ENCODE data around the gene PLIN5. TPM values are rescaled to one million over a fixed set of nuclear protein-coding genes. Genes with fewer than 3 reads are reported as not detected.

Gene PLIN5
- polyA plus RNA-seq, 1 donor from 2014 or later, result 1.3 TPM

DNA sequence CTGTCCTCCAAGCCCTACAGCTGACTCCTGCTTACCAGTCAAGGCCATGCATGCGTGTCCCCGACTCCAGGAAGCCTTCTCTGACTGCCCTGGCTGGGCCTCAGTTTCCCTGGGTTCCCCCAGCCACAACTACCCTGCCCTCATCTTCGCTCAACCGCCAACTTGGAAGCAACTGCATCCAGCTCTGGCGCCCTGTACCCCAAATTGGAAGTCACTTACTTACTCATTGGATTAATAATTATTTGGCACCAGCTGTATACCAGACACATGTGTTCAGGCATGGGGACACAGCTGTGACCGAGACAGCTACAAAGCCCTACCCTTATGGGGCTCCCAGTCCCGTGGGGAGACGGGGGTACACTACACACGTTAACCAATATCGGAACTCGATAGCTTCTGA lies 35.4 kb upstream of the PLIN5 start:
- H3K9me2 ChIP-seq (ENCODE audit: insufficient read depth, low read length), result no peaks in the 10 kb centered on the region
- no peaks in the 10 kb centered on the region for H3K36me3 ChIP-seq (ENCODE audit: insufficient read depth, low read length)
- H3K79me2 ChIP-seq (replicated peaks; ENCODE audit: insufficient read depth, low read length), result no peaks in the 10 kb centered on the region
- no peaks in the 10 kb centered on the region for H3K27me3 ChIP-seq (ENCODE audit: insufficient read depth, low read depth, low read length)
- H3F3A ChIP-seq (ENCODE audit: insufficient read depth, low read length, poor library complexity, severe bottlenecking), result no peaks in the 10 kb centered on the region
- H3K4me3 ChIP-seq (ENCODE audit: low read length), result no peak overlapping the region
- H2AFZ ChIP-seq (ENCODE audit: low read depth, low read length), result no peak overlapping the region
- H3K9me3 ChIP-seq (ENCODE audit: low read length), result no peaks in the 10 kb centered on the region
- no peak overlapping the region for H3K4me2 ChIP-seq (ENCODE audit: low read length)
- H3K27ac ChIP-seq (ENCODE audit: low read length), result no peak overlapping the region
- peaks cover 6% of the 10 kb centered on the region for H4K20me1 ChIP-seq (ENCODE audit: insufficient read depth)
- no peak overlapping the region for H3K9ac ChIP-seq (ENCODE audit: low read length)
- TF ChIP-seq RAD21 (conservative IDR thresholded peaks at IDR 0.05) (no peak), MXI1 (conservative IDR thresholded peaks at IDR 0.05; ENCODE audit: poor library complexity, severe bottlenecking) (no peak), EZH2 (IDR thresholded peaks at IDR 0.05; ENCODE audit: borderline replicate concordance, insufficient read depth, low read length, poor library complexity, severe bottlenecking) (no peak), EP300 (conservative IDR thresholded peaks at IDR 0.05; ENCODE audit: poor library complexity, severe bottlenecking) (no peak), TAF1 (IDR thresholded peaks at IDR 0.05; ENCODE audit: low read depth) (no peak), SMC3 (conservative IDR thresholded peaks at IDR 0.05; ENCODE audit: poor library complexity) (no peak), POLR2AphosphoS5 (IDR thresholded peaks at IDR 0.05) (no peak)

DNA sequence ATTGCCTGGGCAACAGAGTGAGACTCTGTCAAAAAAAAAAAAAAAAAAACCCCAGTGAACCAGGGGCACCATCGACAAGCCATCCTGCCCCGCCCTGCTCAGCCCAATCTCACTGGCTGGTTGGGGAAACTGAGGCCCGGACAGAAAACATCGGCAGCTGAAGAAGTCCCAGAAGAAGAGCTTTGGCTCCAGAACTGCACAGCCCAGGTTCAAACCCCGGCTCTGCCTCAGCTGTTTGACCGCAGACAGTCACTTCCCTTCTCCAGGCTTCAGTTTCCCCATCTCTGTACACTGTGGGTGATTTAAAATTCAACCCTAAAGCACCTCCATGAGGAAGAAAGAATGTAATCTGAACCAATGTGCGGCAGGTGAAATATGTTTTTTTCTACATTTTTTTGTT lies 33.9 kb upstream of the PLIN5 start:
- TF ChIP-seq TAF1 (IDR thresholded peaks at IDR 0.05; ENCODE audit: low read depth) (no peak), EZH2 (IDR thresholded peaks at IDR 0.05; ENCODE audit: borderline replicate concordance, insufficient read depth, low read length, poor library complexity, severe bottlenecking) (no peak), SMC3 (conservative IDR thresholded peaks at IDR 0.05; ENCODE audit: poor library complexity) (no peak), RAD21 (conservative IDR thresholded peaks at IDR 0.05) (no peak), POLR2AphosphoS5 (IDR thresholded peaks at IDR 0.05) (no peak)
- TF ChIP-seq, protein P1, sequence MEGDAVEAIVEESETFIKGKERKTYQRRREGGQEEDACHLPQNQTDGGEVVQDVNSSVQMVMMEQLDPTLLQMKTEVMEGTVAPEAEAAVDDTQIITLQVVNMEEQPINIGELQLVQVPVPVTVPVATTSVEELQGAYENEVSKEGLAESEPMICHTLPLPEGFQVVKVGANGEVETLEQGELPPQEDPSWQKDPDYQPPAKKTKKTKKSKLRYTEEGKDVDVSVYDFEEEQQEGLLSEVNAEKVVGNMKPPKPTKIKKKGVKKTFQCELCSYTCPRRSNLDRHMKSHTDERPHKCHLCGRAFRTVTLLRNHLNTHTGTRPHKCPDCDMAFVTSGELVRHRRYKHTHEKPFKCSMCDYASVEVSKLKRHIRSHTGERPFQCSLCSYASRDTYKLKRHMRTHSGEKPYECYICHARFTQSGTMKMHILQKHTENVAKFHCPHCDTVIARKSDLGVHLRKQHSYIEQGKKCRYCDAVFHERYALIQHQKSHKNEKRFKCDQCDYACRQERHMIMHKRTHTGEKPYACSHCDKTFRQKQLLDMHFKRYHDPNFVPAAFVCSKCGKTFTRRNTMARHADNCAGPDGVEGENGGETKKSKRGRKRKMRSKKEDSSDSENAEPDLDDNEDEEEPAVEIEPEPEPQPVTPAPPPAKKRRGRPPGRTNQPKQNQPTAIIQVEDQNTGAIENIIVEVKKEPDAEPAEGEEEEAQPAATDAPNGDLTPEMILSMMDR (IDR thresholded peaks at IDR 0.05; ENCODE audit: poor library complexity, severe bottlenecking), result no peak
- TF ChIP-seq, protein P2, sequence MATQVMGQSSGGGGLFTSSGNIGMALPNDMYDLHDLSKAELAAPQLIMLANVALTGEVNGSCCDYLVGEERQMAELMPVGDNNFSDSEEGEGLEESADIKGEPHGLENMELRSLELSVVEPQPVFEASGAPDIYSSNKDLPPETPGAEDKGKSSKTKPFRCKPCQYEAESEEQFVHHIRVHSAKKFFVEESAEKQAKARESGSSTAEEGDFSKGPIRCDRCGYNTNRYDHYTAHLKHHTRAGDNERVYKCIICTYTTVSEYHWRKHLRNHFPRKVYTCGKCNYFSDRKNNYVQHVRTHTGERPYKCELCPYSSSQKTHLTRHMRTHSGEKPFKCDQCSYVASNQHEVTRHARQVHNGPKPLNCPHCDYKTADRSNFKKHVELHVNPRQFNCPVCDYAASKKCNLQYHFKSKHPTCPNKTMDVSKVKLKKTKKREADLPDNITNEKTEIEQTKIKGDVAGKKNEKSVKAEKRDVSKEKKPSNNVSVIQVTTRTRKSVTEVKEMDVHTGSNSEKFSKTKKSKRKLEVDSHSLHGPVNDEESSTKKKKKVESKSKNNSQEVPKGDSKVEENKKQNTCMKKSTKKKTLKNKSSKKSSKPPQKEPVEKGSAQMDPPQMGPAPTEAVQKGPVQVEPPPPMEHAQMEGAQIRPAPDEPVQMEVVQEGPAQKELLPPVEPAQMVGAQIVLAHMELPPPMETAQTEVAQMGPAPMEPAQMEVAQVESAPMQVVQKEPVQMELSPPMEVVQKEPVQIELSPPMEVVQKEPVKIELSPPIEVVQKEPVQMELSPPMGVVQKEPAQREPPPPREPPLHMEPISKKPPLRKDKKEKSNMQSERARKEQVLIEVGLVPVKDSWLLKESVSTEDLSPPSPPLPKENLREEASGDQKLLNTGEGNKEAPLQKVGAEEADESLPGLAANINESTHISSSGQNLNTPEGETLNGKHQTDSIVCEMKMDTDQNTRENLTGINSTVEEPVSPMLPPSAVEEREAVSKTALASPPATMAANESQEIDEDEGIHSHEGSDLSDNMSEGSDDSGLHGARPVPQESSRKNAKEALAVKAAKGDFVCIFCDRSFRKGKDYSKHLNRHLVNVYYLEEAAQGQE (IDR thresholded peaks at IDR 0.05; ENCODE audit: borderline replicate concordance), result no peak
- H3K9ac ChIP-seq (ENCODE audit: low read length), result no peak overlapping the region
- H3K4me2 ChIP-seq (ENCODE audit: low read length), result no peak overlapping the region
- no peaks in the 10 kb centered on the region for H3K36me3 ChIP-seq (ENCODE audit: insufficient read depth, low read length)
- no peaks in the 10 kb centered on the region for H3K9me3 ChIP-seq (ENCODE audit: low read length)
- H3K79me2 ChIP-seq (replicated peaks; ENCODE audit: insufficient read depth, low read length), result no peaks in the 10 kb centered on the region
- H3K27ac ChIP-seq (ENCODE audit: low read length), result no peak overlapping the region
- no peaks in the 10 kb centered on the region for H3K27me3 ChIP-seq (ENCODE audit: insufficient read depth, low read depth, low read length)
- H3F3A ChIP-seq (ENCODE audit: insufficient read depth, low read length, poor library complexity, severe bottlenecking), result no peaks in the 10 kb centered on the region
- no peak overlapping the region for H3K4me3 ChIP-seq (ENCODE audit: low read length)
- no peaks in the 10 kb centered on the region for H3K9me2 ChIP-seq (ENCODE audit: insufficient read depth, low read length)
- H4K20me1 ChIP-seq (ENCODE audit: insufficient read depth), result peaks cover 6% of the 10 kb centered on the region
- H2AFZ ChIP-seq (ENCODE audit: low read depth, low read length), result no peak overlapping the region

Measured in neural cell (in vitro differentiated cells).